GM12891 (cell line): Measurements from ENCODE around the gene COL7A1.
"Not testable (repeated sequence)": the region's sequence is repeated elsewhere in the genome, so short reads cannot be mapped to it uniquely, and the experiment has no call there.

ENCODE experiments used
- DNase-seq: peaks from one replicate; pipeline ENCODE4 v3.0.0; 2011; ENCODE audit warnings: low spot score; ENCODE audit not compliant: insufficient read length
- FAIRE-seq: peaks from 2 replicates; lab custom pipeline; 2011; peaks lifted over from hg19 to GRCh38; lab: Jason Lieb, UNC
- PAX5 ChIP-seq: IDR thresholded peaks from 2 replicates; pipeline ENCODE4 v1.6.1; 2011; ENCODE audit warnings: low read length, moderate library complexity, mild to moderate bottlenecking; ENCODE audit not compliant: insufficient read depth, severe bottlenecking
- POLR2A ChIP-seq: IDR thresholded peaks from 2 replicates; pipeline ENCODE4 v1.6.1; 2011; ENCODE audit warnings: low read depth, low read length, control low read depth
- POLR2AphosphoS5 ChIP-seq: IDR thresholded peaks from 2 replicates; pipeline ENCODE4 v1.6.1; 2011; ENCODE audit warnings: low read depth, low read length, control low read depth
- POU2F2 ChIP-seq: IDR thresholded peaks from 2 replicates; pipeline ENCODE4 v1.6.1; 2011; ENCODE audit warnings: low read depth, mild to moderate bottlenecking, control low read depth, low read length, moderate library complexity
- SPI1 ChIP-seq: IDR thresholded peaks from 2 replicates; pipeline ENCODE4 v1.6.1; 2011; ENCODE audit warnings: low read depth, low read length, control low read depth
- TAF1 ChIP-seq: IDR thresholded peaks from 2 replicates; pipeline ENCODE4 v1.6.1; 2011; ENCODE audit warnings: low read depth, low read length, control low read depth

Gene COL7A1

DNA sequence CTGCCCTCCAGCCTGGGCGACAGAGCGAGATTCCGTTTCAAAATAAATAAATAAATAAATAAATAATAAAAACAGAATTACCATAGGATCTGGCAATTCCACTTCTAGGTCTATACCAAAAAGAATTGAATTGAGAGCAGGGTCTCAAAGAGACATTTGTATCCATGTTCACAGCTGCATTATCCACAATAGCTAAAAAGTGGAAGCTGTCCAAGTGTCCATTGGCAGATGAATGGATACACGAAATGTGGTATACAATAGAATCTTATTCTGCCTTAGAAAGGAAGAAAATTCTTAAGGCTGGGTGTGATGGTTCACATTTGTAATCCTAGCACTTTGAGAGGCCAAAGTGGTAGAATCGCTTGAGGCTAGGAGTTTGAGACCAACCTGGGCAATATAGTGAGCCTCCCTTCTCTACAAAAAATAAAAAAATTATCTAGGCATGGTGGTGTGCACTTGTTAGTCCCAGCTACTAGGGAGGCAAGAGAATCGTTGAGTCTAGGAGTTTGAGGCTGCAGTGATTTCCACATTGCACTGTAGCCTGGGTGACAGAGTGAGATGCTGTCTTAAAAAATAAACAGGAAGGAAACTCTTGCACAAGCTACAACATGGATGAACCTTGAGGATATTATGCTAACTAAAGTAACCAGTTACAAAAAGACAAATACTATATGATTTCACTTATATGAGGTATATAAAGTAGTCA, 62.7 kb downstream of the COL7A1 start:
- TF ChIP-seq SPI1 (no peak), POLR2AphosphoS5 (no peak), POLR2A (no peak), POU2F2 (no peak), TAF1 (no peak)
- no peak for FAIRE-seq
- no peak for DNase-seq

DNA sequence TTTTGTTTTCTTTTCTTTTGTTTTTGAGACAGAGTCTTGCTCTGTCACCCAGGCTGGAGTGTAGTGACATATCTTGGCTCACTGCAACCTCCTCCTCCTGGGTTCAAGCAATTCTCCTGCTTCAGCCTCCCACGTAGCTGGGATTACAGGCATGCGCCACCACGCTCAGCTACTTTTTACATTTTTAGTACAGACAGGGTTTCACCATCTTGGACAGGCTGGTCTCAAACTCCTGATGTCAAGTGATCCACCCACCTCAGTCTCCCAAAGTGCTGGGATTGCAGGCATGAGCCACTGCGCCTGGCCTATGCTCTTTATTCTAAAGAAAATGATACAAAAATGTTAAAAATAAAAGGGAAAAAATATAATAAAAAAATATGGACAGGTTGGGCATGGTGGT, 64.4 kb downstream of the COL7A1 start:
- DNase-seq, FAIRE-seq: not testable (repeated sequence)

- no peak for FAIRE-seq
- DNase-seq: no peak
- TF ChIP-seq POU2F2: no peak
- no peak for TF ChIP-seq TAF1
- no peak for TF ChIP-seq POLR2A
- no peak for TF ChIP-seq SPI1
- TF ChIP-seq POLR2AphosphoS5: no peak
- TF ChIP-seq PAX5: no peak
Observed at GRCh38 chr3:48528754-48529153, 66.4 kb downstream of the COL7A1 start.

DNA sequence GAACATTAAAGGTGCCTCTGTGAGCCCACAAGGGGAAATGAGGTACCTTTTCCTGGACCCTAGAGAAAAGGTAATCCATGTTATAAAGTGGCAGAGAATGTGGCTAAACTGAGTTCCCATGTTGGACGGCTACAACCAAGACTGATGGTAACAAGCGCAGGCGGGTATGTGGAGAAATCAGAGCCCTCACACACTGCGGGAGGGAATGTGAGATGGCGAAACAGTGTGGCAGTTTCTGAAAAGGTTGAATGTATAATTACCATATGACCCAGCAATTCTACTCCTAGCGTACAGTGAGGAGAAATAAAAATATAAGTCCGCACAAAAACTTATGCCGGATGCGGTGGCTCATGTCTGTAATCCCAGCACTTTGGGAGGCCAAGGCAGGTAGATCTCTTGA, 67.1 kb downstream of the COL7A1 start:
- FAIRE-seq (no peak), DNase-seq (no peak)
- TF ChIP-seq POU2F2 (no peak), SPI1 (no peak), POLR2AphosphoS5 (no peak), PAX5 (no peak), POLR2A (no peak), TAF1 (no peak)

GRCh38 chr3:48524970-48525369, 70.2 kb downstream of the COL7A1 start:
- no peak for TF ChIP-seq SPI1
- no peak for TF ChIP-seq PAX5
- no peak for TF ChIP-seq TAF1
- TF ChIP-seq POLR2AphosphoS5: no peak
- no peak for TF ChIP-seq POLR2A
- no peak for TF ChIP-seq POU2F2
- no peak for FAIRE-seq
- DNase-seq: no peak

- no peak for TF ChIP-seq SPI1
- TF ChIP-seq POU2F2: no peak
- FAIRE-seq (no peak), DNase-seq (no peak)
Observed at GRCh38 chr3:48521635-48522034, 73.5 kb downstream of the COL7A1 start.

DNA sequence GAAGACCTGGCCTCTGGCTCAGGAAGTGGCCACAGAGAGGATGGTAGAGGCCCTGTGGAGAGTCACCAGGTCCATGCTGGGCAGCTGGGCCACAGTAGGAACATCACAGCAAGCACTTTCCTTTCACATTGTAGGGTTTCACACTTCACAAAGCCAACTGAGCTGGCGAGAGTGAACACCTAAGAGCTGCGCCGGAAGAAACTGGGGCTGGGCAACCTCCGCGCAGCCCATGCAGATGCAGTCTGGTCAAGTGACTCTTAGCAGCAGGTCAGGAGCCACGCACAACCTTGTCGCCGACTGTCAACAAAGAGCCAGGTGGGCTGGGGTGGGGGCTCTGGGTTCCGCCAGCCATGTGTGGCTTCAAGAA, 75.9 kb downstream of the COL7A1 start:
- FAIRE-seq: no peak
- no peak for DNase-seq
- TF ChIP-seq SPI1: no peak
- no peak for TF ChIP-seq PAX5
- no peak for TF ChIP-seq POU2F2

DNA sequence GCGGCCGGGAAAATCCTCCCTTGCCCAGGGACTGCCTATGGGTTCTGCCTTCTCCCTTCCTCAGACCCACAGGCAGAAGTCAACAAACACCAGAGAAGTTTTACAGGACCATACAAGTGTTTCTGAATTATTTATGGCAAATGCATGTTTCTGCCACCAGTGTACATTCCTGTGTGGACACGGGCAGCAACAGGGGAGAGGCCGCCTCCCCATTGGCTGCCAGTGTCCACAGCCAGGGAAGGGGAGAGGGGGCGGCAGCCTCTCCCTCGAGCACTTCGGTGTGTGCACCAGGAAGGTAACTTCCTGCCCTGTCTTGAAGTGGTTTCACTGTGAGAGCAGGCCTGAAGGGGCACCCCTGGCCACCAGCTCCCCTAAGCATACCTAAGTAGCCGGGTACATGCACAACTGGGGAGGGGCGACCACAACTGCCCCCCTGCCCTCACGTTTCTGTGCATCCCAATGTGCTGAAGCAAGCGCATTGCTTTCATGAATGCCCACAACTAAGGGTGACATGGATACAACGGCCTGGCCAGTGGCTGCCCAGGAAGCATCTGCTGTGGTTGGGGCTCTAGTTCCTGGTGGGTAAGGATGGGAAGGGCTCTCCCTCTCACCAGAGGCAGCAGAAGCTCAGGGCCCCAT, 76.4 kb downstream of the COL7A1 start:
- no peak for DNase-seq
- FAIRE-seq: no peak
- TF ChIP-seq POLR2AphosphoS5: no peak
- no peak for TF ChIP-seq TAF1
- TF ChIP-seq POLR2A: no peak
- TF ChIP-seq POU2F2: no peak
- TF ChIP-seq SPI1: no peak
- no peak for TF ChIP-seq PAX5

GRCh38 chr3:48518069-48518468, 77.1 kb downstream of the COL7A1 start:
- FAIRE-seq: no peak
- no peak for TF ChIP-seq POU2F2
- no peak for TF ChIP-seq POLR2AphosphoS5
- no peak for TF ChIP-seq PAX5
- TF ChIP-seq POLR2A: no peak
- DNase-seq: no peak

- FAIRE-seq (no peak), DNase-seq (no peak)
- TF ChIP-seq SPI1 (no peak), POLR2A (no peak), PAX5 (no peak), POLR2AphosphoS5 (no peak), TAF1 (no peak), POU2F2 (no peak)
Observed at GRCh38 chr3:48516571-48516970, 78.6 kb downstream of the COL7A1 start.
